ENCODE results near the gene DENND1A.

The DENND1A gene

DNA sequence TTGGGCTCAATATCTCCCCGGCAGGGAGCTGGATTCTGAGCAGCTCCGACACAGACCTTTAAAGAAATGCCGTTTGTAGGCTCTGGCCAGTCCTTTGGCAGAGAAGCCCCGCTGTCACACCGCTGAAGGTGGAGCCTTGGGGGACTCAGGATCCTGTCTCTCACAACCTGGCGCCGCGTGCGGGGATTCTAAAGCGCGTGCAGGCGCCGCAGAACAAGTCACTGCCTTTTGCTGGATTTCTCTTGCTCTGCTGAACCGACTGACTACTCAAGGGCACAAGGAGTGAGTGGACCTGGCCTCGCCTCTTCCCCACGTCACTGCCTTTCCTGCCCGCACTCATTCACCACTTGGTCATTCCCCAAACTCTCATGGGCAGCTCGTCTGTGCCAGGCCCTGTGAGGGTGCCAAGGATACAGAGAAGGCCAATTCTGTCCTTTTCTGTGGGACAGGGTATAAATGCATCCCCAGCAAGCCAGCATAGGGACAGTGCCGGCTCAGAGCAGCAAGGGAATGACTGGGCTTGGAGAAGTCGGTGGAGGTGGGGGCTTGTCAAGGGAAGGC is 504.6 kb downstream of the DENND1A start:
- Histone ChIP-seq H3K36me3 (ENCODE audit: control insufficient read depth, insufficient read depth, low read length) (no peaks in the 10 kb centered on the region), H3K27me3 (ENCODE audit: control insufficient read depth, insufficient read depth, low read length) (no peaks in the 10 kb centered on the region), H3K9ac (ENCODE audit: low read depth, low read length) (no peak overlapping the region), H3K4me3 (ENCODE audit: low read depth, low read length) (no peak overlapping the region), H3K9me3 (ENCODE audit: control insufficient read depth, insufficient read depth, low read length) (no peaks in the 10 kb centered on the region), H3K4me1 (ENCODE audit: control insufficient read depth, insufficient read depth, low read length) (peaks cover 13% of the 10 kb centered on the region), H3K27ac (ENCODE audit: low read depth, low read length) (no peak overlapping the region)

DNA sequence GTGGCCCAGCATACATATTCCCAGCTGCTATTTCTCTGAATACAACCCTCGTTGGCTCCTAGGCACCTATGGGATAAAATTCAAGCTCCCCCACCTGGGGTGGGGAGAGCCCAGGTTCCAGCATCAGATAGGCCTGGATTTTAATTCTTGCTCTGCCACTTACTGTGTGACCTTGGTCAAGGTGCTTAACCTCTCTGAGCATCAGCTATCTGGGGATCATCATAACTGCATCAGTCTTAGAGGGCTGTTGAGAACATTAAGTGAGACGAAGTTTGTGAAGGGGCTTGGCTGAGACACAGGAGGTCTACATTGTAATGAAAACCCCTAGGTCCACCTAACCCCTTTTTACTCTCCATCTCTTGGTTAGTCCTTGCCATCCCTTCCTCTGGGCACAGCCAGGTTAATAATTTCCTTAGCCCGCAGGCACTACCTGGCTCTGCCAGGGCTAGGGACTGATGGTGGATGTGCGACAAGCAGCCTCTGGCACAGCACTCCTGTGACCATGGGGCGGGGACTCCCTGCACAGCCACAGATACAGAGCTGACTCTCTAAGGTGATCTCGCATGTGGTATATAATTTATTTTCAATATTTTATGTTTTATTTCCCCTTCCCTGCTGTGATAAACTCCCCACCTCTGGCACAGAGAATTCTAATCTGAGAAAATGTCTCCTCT is 505.2 kb downstream of the DENND1A start:
- no peaks in the 10 kb centered on the region for H3K36me3 ChIP-seq (ENCODE audit: control insufficient read depth, insufficient read depth, low read length)

DNA sequence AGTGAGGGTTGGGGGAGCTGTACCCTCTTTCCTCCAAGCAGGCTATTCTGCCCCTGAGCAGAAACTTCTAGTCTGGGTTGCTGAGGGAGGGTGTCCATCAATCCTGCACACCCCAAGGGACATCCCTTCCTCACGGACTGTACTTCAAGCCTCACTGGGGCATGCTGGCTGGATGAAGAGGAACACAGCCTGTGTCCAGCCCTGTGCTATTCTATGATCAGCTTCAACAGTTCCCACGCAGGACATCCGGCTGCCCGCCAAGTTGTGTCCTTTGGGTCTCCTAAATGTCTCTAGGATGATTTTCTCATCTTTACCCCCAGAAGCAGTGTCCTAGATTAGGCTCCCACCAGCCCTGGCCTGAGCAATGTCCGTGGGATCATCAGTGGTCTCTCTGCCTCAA is 505.8 kb downstream of the DENND1A start:
- H3K4me1 ChIP-seq (ENCODE audit: control insufficient read depth, insufficient read depth, low read length): peaks cover 13% of the 10 kb centered on the region
- H3K27me3 ChIP-seq (ENCODE audit: control insufficient read depth, insufficient read depth, low read length): no peaks in the 10 kb centered on the region
- no peak overlapping the region for H3K27ac ChIP-seq (ENCODE audit: low read depth, low read length)
- no peak overlapping the region for H3K4me3 ChIP-seq (ENCODE audit: low read depth, low read length)
- H3K9me3 ChIP-seq (ENCODE audit: control insufficient read depth, insufficient read depth, low read length): no peaks in the 10 kb centered on the region
- H3K36me3 ChIP-seq (ENCODE audit: control insufficient read depth, insufficient read depth, low read length): no peaks in the 10 kb centered on the region
- no peak overlapping the region for H3K9ac ChIP-seq (ENCODE audit: low read depth, low read length)

More for the DNA sequence above, 505.2 kb downstream of the DENND1A start:
- Histone ChIP-seq H3K9me3 (ENCODE audit: control insufficient read depth, insufficient read depth, low read length) (no peaks in the 10 kb centered on the region), H3K9ac (ENCODE audit: low read depth, low read length) (no peak overlapping the region), H3K27me3 (ENCODE audit: control insufficient read depth, insufficient read depth, low read length) (no peaks in the 10 kb centered on the region), H3K4me3 (ENCODE audit: low read depth, low read length) (no peak overlapping the region), H3K4me1 (ENCODE audit: control insufficient read depth, insufficient read depth, low read length) (peaks cover 13% of the 10 kb centered on the region), H3K27ac (ENCODE audit: low read depth, low read length) (no peak overlapping the region)

DNA sequence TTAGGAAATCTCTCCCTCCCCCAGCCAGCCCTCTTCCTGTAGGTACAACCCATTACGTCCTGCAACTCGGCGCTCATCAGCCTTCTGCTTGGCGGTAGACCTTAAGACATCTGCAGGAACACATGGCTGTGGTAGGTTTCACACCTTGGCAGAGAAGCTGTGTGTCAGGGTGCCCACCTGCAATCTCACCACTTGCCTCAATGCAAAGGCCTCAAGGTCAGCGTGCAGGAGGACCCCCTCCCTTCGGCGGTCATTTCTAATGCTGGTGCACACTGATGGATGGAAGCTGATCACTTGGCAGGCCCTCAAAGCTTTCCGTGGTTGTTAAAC is 506.6 kb downstream of the DENND1A start:
- no peak overlapping the region for H3K9ac ChIP-seq (ENCODE audit: low read depth, low read length)
- H3K27me3 ChIP-seq (ENCODE audit: control insufficient read depth, insufficient read depth, low read length): no peaks in the 10 kb centered on the region
- H3K36me3 ChIP-seq (ENCODE audit: control insufficient read depth, insufficient read depth, low read length): no peaks in the 10 kb centered on the region
- no peaks in the 10 kb centered on the region for H3K9me3 ChIP-seq (ENCODE audit: control insufficient read depth, insufficient read depth, low read length)
- H3K4me1 ChIP-seq (ENCODE audit: control insufficient read depth, insufficient read depth, low read length): peaks cover 13% of the 10 kb centered on the region
- H3K4me3 ChIP-seq (ENCODE audit: low read depth, low read length): no peak overlapping the region
- H3K27ac ChIP-seq (ENCODE audit: low read depth, low read length): no peak overlapping the region

DNA sequence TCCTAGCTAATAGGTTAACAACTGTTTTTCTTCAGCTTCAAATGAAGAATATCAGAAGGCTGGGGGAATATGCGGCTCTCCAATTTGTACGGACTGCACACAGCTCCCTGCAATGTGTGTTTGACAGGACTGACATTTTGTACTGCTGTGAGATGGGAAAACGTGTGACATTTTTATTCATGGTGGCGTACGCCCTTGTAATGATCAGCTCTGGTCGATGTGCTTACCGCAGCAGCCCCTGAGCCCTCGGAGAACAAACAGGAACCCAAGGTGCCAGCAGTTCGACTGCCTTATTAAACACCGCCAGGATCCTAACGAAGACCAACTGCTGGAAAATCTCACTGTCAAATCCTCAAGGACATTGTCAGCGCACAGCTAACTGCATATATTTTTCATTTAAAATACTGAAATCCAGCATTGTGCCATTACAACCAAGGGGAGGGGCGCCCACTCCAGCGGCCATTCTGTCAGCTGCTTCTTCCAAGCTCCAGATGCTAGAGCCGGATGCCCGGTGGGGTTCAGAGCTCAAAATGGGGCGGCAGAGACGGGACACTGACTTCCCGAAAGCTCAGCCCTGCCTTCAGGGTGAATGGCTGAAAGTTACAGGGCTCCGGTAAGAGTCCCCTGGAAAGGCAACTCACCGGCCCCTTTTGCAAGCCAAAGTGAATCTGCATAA is 507.2 kb downstream of the DENND1A start:
- H3K4me1 ChIP-seq (ENCODE audit: control insufficient read depth, insufficient read depth, low read length): peaks cover 13% of the 10 kb centered on the region
- no peak overlapping the region for H3K9ac ChIP-seq (ENCODE audit: low read depth, low read length)
- H3K27me3 ChIP-seq (ENCODE audit: control insufficient read depth, insufficient read depth, low read length): no peaks in the 10 kb centered on the region
- no peak overlapping the region for H3K27ac ChIP-seq (ENCODE audit: low read depth, low read length)
- no peaks in the 10 kb centered on the region for H3K9me3 ChIP-seq (ENCODE audit: control insufficient read depth, insufficient read depth, low read length)
- no peak overlapping the region for H3K4me3 ChIP-seq (ENCODE audit: low read depth, low read length)
- H3K36me3 ChIP-seq (ENCODE audit: control insufficient read depth, insufficient read depth, low read length): no peaks in the 10 kb centered on the region

DNA sequence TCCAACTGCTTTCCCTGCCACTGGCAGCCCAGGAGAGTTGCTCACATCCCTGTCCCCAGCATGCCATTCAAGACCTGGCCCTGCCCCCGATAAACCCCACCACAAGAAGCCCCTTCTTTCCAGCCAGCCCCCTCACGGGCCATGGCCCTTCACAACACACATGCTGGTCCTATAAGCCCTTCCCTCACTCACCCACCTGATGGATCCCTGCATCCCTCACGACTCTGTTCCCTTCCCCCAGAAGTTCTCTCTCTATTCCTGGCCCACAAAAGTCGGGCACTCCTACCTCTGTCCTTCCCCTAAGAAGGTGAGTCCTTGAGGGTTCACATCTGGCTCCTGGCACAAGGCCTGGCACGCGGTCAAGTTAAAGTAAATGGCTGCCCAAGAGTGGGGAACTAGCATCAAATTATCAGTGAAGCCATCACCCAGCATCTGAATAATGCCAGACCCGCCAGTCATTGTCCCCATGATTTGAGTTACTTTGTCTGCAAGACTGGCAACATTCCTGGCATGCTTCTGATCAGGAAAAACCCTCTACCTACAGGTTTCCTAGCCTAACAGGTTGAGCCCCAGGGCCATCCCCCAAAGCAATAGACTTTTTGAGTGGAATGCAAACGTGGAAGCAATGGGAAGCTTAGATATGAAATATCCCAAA is 508.0 kb downstream of the DENND1A start:
- no peaks in the 10 kb centered on the region for H3K9me3 ChIP-seq (ENCODE audit: control insufficient read depth, insufficient read depth, low read length)
- H3K27ac ChIP-seq (ENCODE audit: low read depth, low read length): no peak overlapping the region
- no peak overlapping the region for H3K4me3 ChIP-seq (ENCODE audit: low read depth, low read length)
- no peaks in the 10 kb centered on the region for H3K27me3 ChIP-seq (ENCODE audit: control insufficient read depth, insufficient read depth, low read length)
- peaks cover 13% of the 10 kb centered on the region for H3K4me1 ChIP-seq (ENCODE audit: control insufficient read depth, insufficient read depth, low read length)
- no peak overlapping the region for H3K9ac ChIP-seq (ENCODE audit: low read depth, low read length)
- H3K36me3 ChIP-seq (ENCODE audit: control insufficient read depth, insufficient read depth, low read length): no peaks in the 10 kb centered on the region

DNA sequence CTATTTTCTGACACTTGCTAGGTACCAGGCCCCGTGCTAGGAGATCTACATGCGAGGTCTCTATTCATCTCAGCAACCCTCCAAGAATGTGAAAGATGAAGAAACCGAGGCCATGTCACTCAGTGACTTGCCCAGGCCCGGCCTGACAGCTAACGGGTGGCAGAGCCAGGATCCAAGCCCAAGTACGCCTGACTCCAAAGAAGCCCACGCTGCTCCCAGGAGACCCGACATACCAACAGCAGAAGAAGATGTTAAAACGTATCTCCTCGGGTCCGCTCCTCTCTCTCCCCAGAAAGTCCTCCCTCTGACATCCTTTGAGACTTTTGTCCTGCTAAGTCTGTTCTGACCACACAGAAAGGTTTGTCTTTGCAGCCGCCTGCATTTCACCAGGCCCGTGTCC is 508.7 kb downstream of the DENND1A start:
- H3K27ac ChIP-seq (ENCODE audit: low read depth, low read length): no peak overlapping the region
- no peak overlapping the region for H3K9ac ChIP-seq (ENCODE audit: low read depth, low read length)
- H3K27me3 ChIP-seq (ENCODE audit: control insufficient read depth, insufficient read depth, low read length): no peaks in the 10 kb centered on the region
- H3K4me3 ChIP-seq (ENCODE audit: low read depth, low read length): no peak overlapping the region
- no peaks in the 10 kb centered on the region for H3K9me3 ChIP-seq (ENCODE audit: control insufficient read depth, insufficient read depth, low read length)
- no peaks in the 10 kb centered on the region for H3K36me3 ChIP-seq (ENCODE audit: control insufficient read depth, insufficient read depth, low read length)
- H3K4me1 ChIP-seq (ENCODE audit: control insufficient read depth, insufficient read depth, low read length): peaks cover 13% of the 10 kb centered on the region

DNA sequence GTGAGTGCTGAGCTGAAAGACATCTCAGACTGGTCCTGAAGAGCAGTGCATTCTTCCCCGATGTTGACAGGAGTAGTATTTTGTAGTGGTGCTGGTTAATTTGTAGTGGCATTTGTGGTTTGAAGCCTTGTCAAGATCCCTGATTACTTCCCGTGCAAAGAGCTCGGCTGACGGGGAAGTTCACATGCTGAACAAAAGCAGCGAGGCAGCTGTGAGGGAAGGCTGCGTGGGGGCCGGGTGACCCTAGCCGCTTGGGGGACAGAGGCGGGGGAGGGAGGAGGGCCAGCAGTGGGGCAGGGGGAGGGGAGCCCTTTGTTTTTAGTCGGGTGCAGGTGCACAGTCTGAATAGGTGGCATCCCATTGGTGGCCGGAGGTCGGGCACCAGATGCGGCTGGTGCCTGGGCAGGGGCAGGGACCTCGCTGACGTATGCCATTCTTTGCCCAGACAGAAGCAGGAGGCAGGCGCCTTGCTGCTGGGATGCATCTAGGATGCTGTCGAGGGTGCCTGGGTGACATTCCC is 509.3 kb downstream of the DENND1A start:
- peaks cover 13% of the 10 kb centered on the region for H3K4me1 ChIP-seq (ENCODE audit: control insufficient read depth, insufficient read depth, low read length)
- no peaks in the 10 kb centered on the region for H3K36me3 ChIP-seq (ENCODE audit: control insufficient read depth, insufficient read depth, low read length)
- H3K27ac ChIP-seq (ENCODE audit: low read depth, low read length): no peak overlapping the region
- H3K27me3 ChIP-seq (ENCODE audit: control insufficient read depth, insufficient read depth, low read length): no peaks in the 10 kb centered on the region
- no peaks in the 10 kb centered on the region for H3K9me3 ChIP-seq (ENCODE audit: control insufficient read depth, insufficient read depth, low read length)
- no peak overlapping the region for H3K4me3 ChIP-seq (ENCODE audit: low read depth, low read length)
- no peak overlapping the region for H3K9ac ChIP-seq (ENCODE audit: low read depth, low read length)

DNA sequence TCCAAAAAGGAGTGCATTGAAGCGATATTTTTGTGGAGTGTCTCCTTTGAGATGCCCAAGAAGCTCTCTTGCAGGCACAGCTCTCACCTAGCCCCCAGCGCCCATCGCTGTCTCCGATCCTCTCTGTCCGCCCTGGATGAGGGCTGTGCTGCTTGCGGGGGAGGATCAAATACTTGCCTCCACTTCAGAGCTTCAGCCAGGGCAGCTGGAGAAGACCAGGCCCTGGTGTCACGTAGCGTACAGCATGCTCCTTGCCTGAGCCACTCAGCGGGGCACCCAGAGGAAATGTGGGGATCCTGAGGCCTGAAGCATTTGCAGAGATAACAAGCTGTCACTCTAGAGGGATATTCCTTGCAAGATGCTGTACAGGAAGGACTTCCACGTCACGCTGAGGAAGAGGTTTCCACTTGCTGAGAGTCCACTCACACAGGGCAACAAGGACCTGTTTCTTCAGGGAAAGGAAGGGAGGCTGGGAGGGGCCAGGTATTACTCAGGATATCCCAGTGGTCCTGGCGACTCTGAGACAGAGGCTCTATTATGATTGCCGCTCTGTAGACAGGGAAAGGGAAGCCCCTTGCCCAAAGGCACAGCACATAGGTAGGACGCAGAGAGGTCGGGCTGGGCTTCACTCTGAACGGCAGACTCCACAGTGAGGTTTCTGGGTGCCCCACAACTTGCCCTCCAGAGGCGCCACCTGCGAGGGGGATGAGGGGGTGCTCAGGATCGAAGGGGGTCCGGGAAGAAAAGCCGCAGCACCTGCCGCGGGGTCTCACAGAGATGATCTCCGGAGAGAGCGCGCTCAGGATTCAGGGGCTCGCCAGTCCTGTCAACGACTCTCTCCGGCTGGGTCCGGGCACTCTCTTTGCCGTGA is 510.0 kb downstream of the DENND1A start:
- H3K36me3 ChIP-seq (ENCODE audit: control insufficient read depth, insufficient read depth, low read length): no peaks in the 10 kb centered on the region
- H3K9me3 ChIP-seq (ENCODE audit: control insufficient read depth, insufficient read depth, low read length): no peaks in the 10 kb centered on the region
- no peak overlapping the region for H3K4me3 ChIP-seq (ENCODE audit: low read depth, low read length)
- peaks cover 15% of the 10 kb centered on the region for H3K4me1 ChIP-seq (ENCODE audit: control insufficient read depth, insufficient read depth, low read length)
- H3K27ac ChIP-seq (ENCODE audit: low read depth, low read length): no peak overlapping the region
- no peak overlapping the region for H3K9ac ChIP-seq (ENCODE audit: low read depth, low read length)
- H3K27me3 ChIP-seq (ENCODE audit: control insufficient read depth, insufficient read depth, low read length): no peaks in the 10 kb centered on the region

DNA sequence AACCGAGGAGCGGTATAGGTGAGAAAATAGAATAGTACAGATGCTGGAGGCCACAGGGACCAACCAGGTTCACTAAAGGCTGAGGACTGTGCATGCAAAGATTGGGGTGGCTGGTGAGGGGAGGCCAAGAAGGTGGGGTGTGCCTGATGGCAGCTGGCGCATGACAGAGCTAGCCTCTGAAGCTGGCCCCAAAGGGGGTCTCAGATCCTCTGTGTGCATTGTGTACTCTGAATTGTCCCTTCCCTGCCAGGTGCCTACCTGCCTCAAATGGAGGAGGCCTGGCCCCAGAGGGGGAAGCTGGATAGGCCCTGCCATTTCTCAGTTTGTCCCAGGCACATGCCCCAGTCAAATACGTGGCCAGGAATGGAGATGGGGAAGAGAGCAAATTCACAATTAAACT is 510.8 kb downstream of the DENND1A start:
- no peak overlapping the region for H3K4me3 ChIP-seq (ENCODE audit: low read depth, low read length)

More for the DNA sequence above, 510.8 kb downstream of the DENND1A start:
- Histone ChIP-seq H3K27me3 (ENCODE audit: control insufficient read depth, insufficient read depth, low read length) (no peaks in the 10 kb centered on the region), H3K9ac (ENCODE audit: low read depth, low read length) (no peak overlapping the region), H3K9me3 (ENCODE audit: control insufficient read depth, insufficient read depth, low read length) (no peaks in the 10 kb centered on the region), H3K27ac (ENCODE audit: low read depth, low read length) (no peak overlapping the region), H3K36me3 (ENCODE audit: control insufficient read depth, insufficient read depth, low read length) (no peaks in the 10 kb centered on the region), H3K4me1 (ENCODE audit: control insufficient read depth, insufficient read depth, low read length) (peaks cover 23% of the 10 kb centered on the region)

Data from HUES48 (cell line).